NOMO-1 (cell line): ENCODE measurements around the gene HOXC12.

Experiments
- DNase-seq, 2 experiments: peaks; one replicate each; lab custom pipeline; 2025; ENCODE audit not compliant: unreplicated experiment in 2 of 2; lab: John Stamatoyannopoulos, UW

Gene HOXC12

GRCh38 chr12:53954694-53955035, at the start of gene HOXC12:
Gene HOXC12 (plus strand): TSS chr12:53954903. CDS start chr12:53954930, 27 bp downstream.
- DNase-seq, result no peak

GRCh38 chr12:53907103-53907502, 47.6 kb upstream of the HOXC12 start:
- DNase-seq, result no peak

- no peak for DNase-seq
Measured at GRCh38 chr12:53916788-53917655, 37.7 kb upstream of the HOXC12 start.

- DNase-seq, result no peak
Measured at GRCh38 chr12:53924521-53925405, 29.9 kb upstream of the HOXC12 start.

GRCh38 chr12:53927220-53928029, 27.3 kb upstream of the HOXC12 start:
- DNase-seq, result no peak

GRCh38 chr12:53928054-53928835, 26.5 kb upstream of the HOXC12 start:
- no peak for DNase-seq

GRCh38 chr12:53929527-53929926, 25.2 kb upstream of the HOXC12 start:
- DNase-seq, result no peak

GRCh38 chr12:53930591-53931255, 24.0 kb upstream of the HOXC12 start:
- DNase-seq, result no peak

GRCh38 chr12:53931844-53932581, 22.7 kb upstream of the HOXC12 start:
- DNase-seq, result no peak

- no peak for DNase-seq
Measured at GRCh38 chr12:53932915-53933314, 21.8 kb upstream of the HOXC12 start.

GRCh38 chr12:53935383-53936341, 19.0 kb upstream of the HOXC12 start:
- DNase-seq, result no peak

GRCh38 chr12:53937099-53937498, 17.6 kb upstream of the HOXC12 start:
- DNase-seq, result no peak

GRCh38 chr12:53937596-53938325, 16.9 kb upstream of the HOXC12 start:
- no peak for DNase-seq

GRCh38 chr12:53938326-53939140, 16.2 kb upstream of the HOXC12 start, which contains the start of gene HOXC13:
Gene HOXC13 (plus strand): TSS chr12:53938831. CDS start chr12:53938907, 76 bp downstream.
- DNase-seq, result no peak

- no peak for DNase-seq
Measured at GRCh38 chr12:53939141-53940108, 15.3 kb upstream of the HOXC12 start.
